Ectodermal cell (in vitro differentiated cells): ENCODE results near the gene CCDC154.

ENCODE experiments used
- H3K27ac ChIP-seq: 2 replicates; pipeline ENCODE4 v1.7.0; 2013; ENCODE audit warnings: mild to moderate bottlenecking, low read depth, low read length; ENCODE audit not compliant: insufficient read depth, poor library complexity, severe bottlenecking
- H3K27me3 ChIP-seq: 2 replicates; pipeline ENCODE4 v1.7.0; 2013; ENCODE audit warnings: mild to moderate bottlenecking, low read length; ENCODE audit not compliant: insufficient read depth, control insufficient read depth, poor library complexity, severe bottlenecking
- H3K36me3 ChIP-seq: one replicate; pipeline ENCODE4 v1.7.0; 2013; ENCODE audit warnings: low read length; ENCODE audit not compliant: control insufficient read depth, insufficient read depth
- H3K4me1 ChIP-seq: one replicate; pipeline ENCODE4 v1.7.0; 2013; ENCODE audit warnings: low read length; ENCODE audit not compliant: control insufficient read depth, insufficient read depth
- H3K4me3 ChIP-seq: 2 replicates; pipeline ENCODE4 v1.7.0; 2013; ENCODE audit warnings: low read depth, low read length, control low read depth; ENCODE audit not compliant: insufficient read depth
- H3K9me3 ChIP-seq: 2 replicates; pipeline ENCODE4 v1.7.0; 2013; ENCODE audit warnings: mild to moderate bottlenecking, low read length, moderate library complexity; ENCODE audit not compliant: control insufficient read depth
- WGBS, 2 experiments: methylation state at CpG; one replicate each; pipeline ENCODE4 v1.1.7; 2013; ENCODE audit warnings: missing lambda C conversion rate in 2 of 2; 5-methylcytosine and 5-hydroxymethylcytosine counted together

CCDC154 gene

GRCh38 chr16:1429631-1430030 is 14.7 kb downstream of the CCDC154 start:
- no peak overlapping the region for H3K4me3 ChIP-seq
- WGBS, 2 experiments = 95 to 96% methylated on average over 13 of the region's 13 CpGs
- peaks cover 16% of the 10 kb centered on the region for H3K4me1 ChIP-seq
- H3K27me3 ChIP-seq = no peaks in the 10 kb centered on the region
- no peaks in the 10 kb centered on the region for H3K36me3 ChIP-seq
- no peak overlapping the region for H3K27ac ChIP-seq
- H3K9me3 ChIP-seq = no peaks in the 10 kb centered on the region

GRCh38 chr16:1429012-1429411 is 15.3 kb downstream of the CCDC154 start:
- WGBS, 2 experiments = 93% methylated on average over 11 of the region's 11 CpGs
- H3K27me3 ChIP-seq = no peaks in the 10 kb centered on the region
- H3K9me3 ChIP-seq = no peaks in the 10 kb centered on the region
- peaks cover 16% of the 10 kb centered on the region for H3K4me1 ChIP-seq
- H3K36me3 ChIP-seq = no peaks in the 10 kb centered on the region
- H3K4me3 ChIP-seq = no peak overlapping the region
- H3K27ac ChIP-seq = no peak overlapping the region

GRCh38 chr16:1428511-1428910 is 15.8 kb downstream of the CCDC154 start:
- Histone ChIP-seq H3K9me3 (no peaks in the 10 kb centered on the region), H3K4me3 (no peak overlapping the region), H3K27ac (no peak overlapping the region), H3K36me3 (no peaks in the 10 kb centered on the region), H3K27me3 (no peaks in the 10 kb centered on the region), H3K4me1 (peaks cover 16% of the 10 kb centered on the region)
- 75 to 76% methylated on average over 21 of the region's 21 CpGs for WGBS, 2 experiments

- H3K27me3 ChIP-seq = no peaks in the 10 kb centered on the region
- no peaks in the 10 kb centered on the region for H3K9me3 ChIP-seq
- WGBS, 2 experiments = 93 to 94% methylated on average over 53 of the region's 53 CpGs
- no peak overlapping the region for H3K4me3 ChIP-seq
- H3K4me1 ChIP-seq = peaks cover 16% of the 10 kb centered on the region
- H3K27ac ChIP-seq = no peak overlapping the region
- no peaks in the 10 kb centered on the region for H3K36me3 ChIP-seq
Measured at GRCh38 chr16:1427473-1428461, 16.6 kb downstream of the CCDC154 start.

- WGBS, 2 experiments = 84 to 86% methylated on average over 42 of the region's 42 CpGs
Measured at GRCh38 chr16:1426734-1427471, 17.5 kb downstream of the CCDC154 start.

GRCh38 chr16:1425616-1426370 is 18.6 kb downstream of the CCDC154 start:
- no peak overlapping the region for H3K4me3 ChIP-seq
- H3K36me3 ChIP-seq = no peaks in the 10 kb centered on the region
- WGBS, 2 experiments = 91 to 95% methylated on average over 16 of the region's 16 CpGs
- no peaks in the 10 kb centered on the region for H3K27me3 ChIP-seq
- no peak overlapping the region for H3K27ac ChIP-seq
- H3K9me3 ChIP-seq = no peaks in the 10 kb centered on the region
- peaks cover 11% of the 10 kb centered on the region for H3K4me1 ChIP-seq

More at GRCh38 chr16:1426734-1427471, 17.5 kb downstream of the CCDC154 start:
- Histone ChIP-seq H3K4me3 (no peak overlapping the region), H3K36me3 (no peaks in the 10 kb centered on the region), H3K9me3 (no peaks in the 10 kb centered on the region), H3K27me3 (no peaks in the 10 kb centered on the region), H3K4me1 (peaks cover 16% of the 10 kb centered on the region), H3K27ac (no peak overlapping the region)

GRCh38 chr16:1424028-1424427 is 20.3 kb downstream of the CCDC154 start:
- WGBS, 2 experiments = 91 to 92% methylated on average over 12 of the region's 12 CpGs
- no peaks in the 10 kb centered on the region for H3K27me3 ChIP-seq

GRCh38 chr16:1422076-1422475 is 22.3 kb downstream of the CCDC154 start:
- Histone ChIP-seq H3K4me1 (no peaks in the 10 kb centered on the region), H3K27ac (no peak overlapping the region), H3K4me3 (no peak overlapping the region), H3K36me3 (no peaks in the 10 kb centered on the region), H3K27me3 (no peaks in the 10 kb centered on the region), H3K9me3 (no peaks in the 10 kb centered on the region)
- 95 to 97% methylated on average over 10 of the region's 10 CpGs for WGBS, 2 experiments

More at GRCh38 chr16:1424028-1424427, 20.3 kb downstream of the CCDC154 start:
- Histone ChIP-seq H3K9me3 (no peaks in the 10 kb centered on the region), H3K4me3 (no peak overlapping the region), H3K36me3 (no peaks in the 10 kb centered on the region), H3K27ac (no peak overlapping the region), H3K4me1 (no peaks in the 10 kb centered on the region)

- Histone ChIP-seq H3K27ac (no peak overlapping the region), H3K4me3 (peak overlapping the region; percentile 90), H3K36me3 (no peaks in the 10 kb centered on the region), H3K4me1 (no peaks in the 10 kb centered on the region), H3K27me3 (no peaks in the 10 kb centered on the region), H3K9me3 (no peaks in the 10 kb centered on the region)
- 4 to 5% methylated on average over 22 of the region's 22 CpGs for WGBS, 2 experiments
Measured at GRCh38 chr16:1420111-1420539, 24.2 kb downstream of the CCDC154 start.
